ENCODE results near the gene CCDC83. TPM values are rescaled to one million over a fixed set of nuclear protein-coding genes. Genes with fewer than 3 reads are reported as not detected.

The CCDC83 gene
- total RNA-seq, 1 experiment from 2014 or later = not detected

- no peak overlapping the region for H3K56ac ChIP-seq (ENCODE audit: insufficient read length, low read depth, low read length)
- no peak overlapping the region for H3K4ac ChIP-seq (ENCODE audit: low read depth, low read length)
- Mint-ChIP-seq H3K36me3 (ENCODE audit: insufficient read depth in 1 of 3, low read depth in 3 of 3) (peaks cover 4 to 10% (median 5%) of the 10 kb centered on the region in 3 experiments; a peak in 6 of 7 replicates), H3K27ac (no peak overlapping the region), H3K27me3 (ENCODE audit: low read depth) (no peaks in the 10 kb centered on the region), H3K4me1 (peaks cover 4 to 10% of the 10 kb centered on the region in 2 experiments), H3K9me3 (peaks cover 5 to 6% of the 10 kb centered on the region in 2 experiments), H3K4me3 (no peak overlapping the region)
- no peak for TF ChIP-seq CTCF (conservative IDR thresholded peaks at IDR 0.05)
- no peak overlapping the region for H3K14ac ChIP-seq (ENCODE audit: insufficient read depth, low read length)
- no peak overlapping the region for H4K8ac ChIP-seq (replicated peaks; ENCODE audit: insufficient read length, low read depth, low read length)
- no peak overlapping the region for H2BK20ac ChIP-seq (ENCODE audit: low read depth, low read length, poor library complexity, severe bottlenecking)
- no peak overlapping the region for H3K4me2 ChIP-seq (ENCODE audit: insufficient read depth, insufficient read length, low read length)
- no peak overlapping the region for H2BK5ac ChIP-seq (ENCODE audit: insufficient read length, low read length)
- no peak overlapping the region for H3K18ac ChIP-seq (ENCODE audit: insufficient read length, low read depth, low read length)
- DNase-seq = no peak
- H4K91ac ChIP-seq (ENCODE audit: insufficient read length, low read depth, low read length) = no peak overlapping the region
- no peak overlapping the region for H2BK12ac ChIP-seq (ENCODE audit: insufficient read length, low read depth, low read length)
- H2BK15ac ChIP-seq (ENCODE audit: low read depth, low read length) = no peak overlapping the region
- H2AFZ ChIP-seq (ENCODE audit: low read length) = no peak overlapping the region
- no peak overlapping the region for H3K23ac ChIP-seq (ENCODE audit: insufficient read length, low read depth, low read length)
- H3K4me1 ChIP-seq (ENCODE audit: insufficient read depth, low read length) = no peaks in the 10 kb centered on the region
- no peaks in the 10 kb centered on the region for H4K20me1 ChIP-seq (ENCODE audit: control insufficient read depth, insufficient read depth, insufficient read length)
- no peaks in the 10 kb centered on the region for H3K27me3 ChIP-seq (ENCODE audit: insufficient read depth, low read length)
- H2AK5ac ChIP-seq (ENCODE audit: insufficient read length, low read length) = no peak overlapping the region
- H3K79me1 ChIP-seq (ENCODE audit: insufficient read depth, low read depth, low read length, poor library complexity, severe bottlenecking) = no peaks in the 10 kb centered on the region
- no peaks in the 10 kb centered on the region for H3K9me3 ChIP-seq (ENCODE audit: control insufficient read depth, low read depth, low read length)
- no peak overlapping the region for H4K5ac ChIP-seq (ENCODE audit: insufficient read length, low read depth, low read length)
- no peak overlapping the region for H3K27ac ChIP-seq (ENCODE audit: insufficient read length, low read depth, low read length)
- H3K79me2 ChIP-seq (ENCODE audit: insufficient read depth, low read length) = no peaks in the 10 kb centered on the region
- H3K23me2 ChIP-seq (ENCODE audit: insufficient read length, low read depth, low read length, poor library complexity, severe bottlenecking) = no peaks in the 10 kb centered on the region
- no peak overlapping the region for H3K9ac ChIP-seq (ENCODE audit: extremely low read depth, insufficient read length, low read length)
- H2BK120ac ChIP-seq (ENCODE audit: low read depth, low read length, poor library complexity, severe bottlenecking) = no peak overlapping the region
- H3T11ph ChIP-seq (ENCODE audit: low read length) = no peak overlapping the region
Measured at GRCh38 chr11:85913513-85913912, 58.3 kb downstream of the CCDC83 start.

Measured in H9 (cell line).